GM19099 (cell line): ENCODE data around the gene GAD1.

Experiments used
- POLR2A ChIP-seq: IDR thresholded peaks from 3 replicates; pipeline ENCODE4 v1.6.1; 2011; ENCODE audit warnings: low read depth; ENCODE audit not compliant: insufficient read length; ENCODE audit errors: extremely low read depth

The GAD1 gene

DNA sequence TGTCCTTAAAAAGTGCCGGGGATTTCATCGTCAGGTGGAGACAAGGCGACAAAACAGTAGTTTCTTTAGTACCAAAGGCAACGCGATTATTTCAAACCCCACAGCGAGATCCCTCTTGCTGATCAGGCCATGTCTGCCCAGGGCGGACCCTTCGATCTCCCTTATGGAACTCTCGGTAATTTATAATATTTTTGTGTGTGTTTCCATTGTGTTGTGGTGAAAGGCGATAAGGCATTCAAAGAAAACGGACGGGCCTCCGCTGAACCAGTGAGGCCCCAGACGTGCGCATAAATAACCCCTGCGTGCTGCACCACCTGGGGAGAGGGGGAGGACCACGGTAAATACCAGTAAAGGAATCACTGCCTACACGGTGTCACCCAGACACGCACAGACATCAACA lies 1.4 kb upstream of the GAD1 start:
- TF ChIP-seq POLR2A: no peak

DNA sequence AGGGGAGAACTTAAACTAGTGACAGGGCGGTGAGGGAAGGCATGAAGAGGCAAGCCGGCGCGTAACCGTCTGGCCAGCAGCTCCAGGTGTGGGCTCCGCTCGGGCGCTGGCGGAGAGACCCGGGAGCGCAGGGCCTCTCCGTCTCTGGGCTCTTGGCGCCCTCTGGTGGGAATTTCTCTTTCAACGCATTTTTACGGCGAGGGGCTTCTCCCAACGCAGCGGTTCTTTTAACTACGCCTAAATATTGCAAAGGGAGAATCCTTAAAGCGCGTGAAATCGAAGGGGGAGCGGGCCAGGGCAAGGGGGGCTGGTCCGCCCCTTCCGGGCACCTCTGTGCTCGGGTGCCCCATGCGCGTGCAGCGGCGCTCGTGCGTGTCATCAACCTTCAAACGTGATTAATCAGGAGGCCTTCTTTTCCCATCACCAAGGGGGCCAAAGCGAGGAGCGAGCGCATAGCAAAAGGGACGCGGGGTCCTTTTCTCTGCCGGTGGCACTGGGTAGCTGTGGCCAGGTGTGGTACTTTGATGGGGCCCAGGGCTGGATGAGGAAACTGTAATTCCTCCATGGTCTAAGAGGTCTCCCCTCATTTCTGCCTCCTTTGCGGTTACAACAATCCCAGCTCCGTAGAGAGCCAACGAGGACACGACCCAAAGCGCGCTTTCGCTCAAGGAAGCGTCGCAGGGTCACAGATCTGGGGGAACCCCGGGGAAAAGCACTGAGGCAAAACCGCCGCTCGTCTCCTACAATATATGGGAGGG lies 762 bp upstream of the GAD1 start:
- TF ChIP-seq POLR2A: no peak

DNA sequence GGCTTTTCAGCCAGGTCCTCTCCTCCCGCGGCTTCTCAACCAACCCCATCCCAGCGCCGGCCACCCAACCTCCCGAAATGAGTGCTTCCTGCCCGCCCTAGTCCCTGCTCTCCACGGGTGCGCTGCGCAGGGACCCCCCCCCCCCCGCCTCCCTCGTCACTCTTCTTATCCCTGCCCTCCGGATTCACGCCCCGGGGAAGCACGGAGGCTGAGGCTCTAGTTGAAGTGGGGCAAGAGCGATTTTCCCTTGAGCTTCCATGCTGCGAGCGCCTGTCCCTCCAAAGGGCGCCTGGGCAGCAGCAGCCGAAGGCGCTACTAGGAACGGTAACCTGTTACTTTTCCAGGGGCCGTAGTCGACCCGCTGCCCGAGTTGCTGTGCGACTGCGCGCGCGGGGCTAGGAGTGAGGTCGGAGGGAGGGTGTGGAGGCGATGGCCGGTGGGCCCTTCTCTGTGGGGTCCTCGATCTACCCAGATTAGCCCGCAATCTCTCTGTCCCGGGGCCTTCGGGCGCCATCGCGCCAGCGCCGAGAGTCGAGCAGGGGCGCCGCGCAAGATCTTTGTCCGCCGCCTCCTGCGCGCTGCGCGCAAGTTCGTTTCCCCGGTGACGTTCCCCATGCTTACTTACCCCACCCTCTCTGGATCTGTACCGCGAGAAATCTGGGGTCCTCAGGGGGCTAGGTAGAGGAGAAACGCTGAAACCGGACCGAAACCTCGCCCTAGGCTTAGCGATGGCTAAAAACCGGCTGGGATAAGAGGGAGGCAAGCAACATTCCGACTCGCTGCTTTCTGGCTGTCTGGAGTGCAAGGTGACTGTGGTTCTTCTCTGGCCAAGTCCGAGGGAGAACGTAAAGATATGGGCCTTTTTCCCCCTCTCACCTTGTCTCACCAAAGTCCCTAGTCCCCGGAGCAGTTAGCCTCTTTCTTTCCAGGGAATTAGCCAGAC lies 677 bp downstream of the GAD1 start:
- no peak for TF ChIP-seq POLR2A

DNA sequence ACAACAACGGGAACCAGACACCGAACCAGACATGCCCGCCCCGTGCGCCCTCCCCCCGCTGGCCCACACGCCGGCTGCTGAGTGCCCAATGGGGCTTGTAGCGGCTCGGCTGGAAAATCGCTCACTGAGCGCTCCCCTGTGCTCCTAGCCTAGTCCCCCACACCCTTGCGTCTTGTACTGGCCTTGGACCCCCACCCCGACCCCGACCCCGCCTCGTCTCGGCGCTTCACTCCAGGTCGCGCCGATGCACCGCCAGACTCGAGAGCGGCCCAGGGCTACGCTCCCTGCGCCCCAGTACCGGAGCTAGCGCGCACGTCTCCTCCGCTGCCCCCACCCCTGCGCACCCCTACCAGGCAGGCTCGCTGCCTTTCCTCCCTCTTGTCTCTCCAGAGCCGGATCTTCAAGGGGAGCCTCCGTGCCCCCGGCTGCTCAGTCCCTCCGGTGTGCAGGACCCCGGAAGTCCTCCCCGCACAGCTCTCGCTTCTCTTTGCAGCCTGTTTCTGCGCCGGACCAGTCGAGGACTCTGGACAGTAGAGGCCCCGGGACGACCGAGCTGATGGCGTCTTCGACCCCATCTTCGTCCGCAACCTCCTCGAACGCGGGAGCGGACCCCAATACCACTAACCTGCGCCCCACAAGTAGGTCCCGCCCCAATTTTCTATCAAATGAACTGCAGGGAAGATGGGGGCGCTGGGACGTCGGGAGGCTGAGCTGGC lies 1.5 kb downstream of the GAD1 start:
- no peak for TF ChIP-seq POLR2A

DNA sequence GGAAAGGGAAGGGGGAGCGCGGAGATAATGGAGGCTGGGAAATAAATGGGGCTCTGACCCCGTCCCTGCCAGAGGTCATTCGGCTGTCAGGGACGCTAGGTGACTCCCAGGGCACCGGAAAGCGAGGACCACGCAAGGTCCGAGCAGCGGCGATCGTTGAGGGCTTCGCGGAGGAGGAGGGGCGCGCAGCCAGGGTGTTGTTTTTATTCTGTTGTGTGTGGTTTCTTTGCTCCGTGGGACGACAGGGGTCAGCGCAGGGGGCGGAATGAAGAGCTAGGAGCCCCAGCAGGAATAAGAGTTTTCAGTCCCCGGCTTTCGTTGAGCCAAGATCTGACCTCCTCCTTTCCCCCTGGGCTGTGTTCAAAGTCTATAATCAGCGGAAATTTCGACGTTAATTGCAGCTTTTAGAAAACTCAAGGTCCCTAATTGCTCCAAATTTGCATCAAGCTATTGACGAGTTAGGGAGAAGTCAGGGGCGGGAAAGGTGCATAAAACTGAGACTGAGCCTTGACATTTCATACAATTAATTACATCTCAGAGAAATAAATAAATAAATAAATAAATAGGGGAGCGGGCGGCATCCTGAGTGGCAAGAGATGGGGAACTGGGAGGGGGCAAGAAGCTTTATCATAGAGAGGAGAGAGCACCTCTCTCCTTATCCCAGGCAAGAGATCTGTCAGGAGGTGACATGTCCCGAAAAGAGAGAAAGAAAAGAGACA lies 2.2 kb downstream of the GAD1 start:
- no peak for TF ChIP-seq POLR2A

DNA sequence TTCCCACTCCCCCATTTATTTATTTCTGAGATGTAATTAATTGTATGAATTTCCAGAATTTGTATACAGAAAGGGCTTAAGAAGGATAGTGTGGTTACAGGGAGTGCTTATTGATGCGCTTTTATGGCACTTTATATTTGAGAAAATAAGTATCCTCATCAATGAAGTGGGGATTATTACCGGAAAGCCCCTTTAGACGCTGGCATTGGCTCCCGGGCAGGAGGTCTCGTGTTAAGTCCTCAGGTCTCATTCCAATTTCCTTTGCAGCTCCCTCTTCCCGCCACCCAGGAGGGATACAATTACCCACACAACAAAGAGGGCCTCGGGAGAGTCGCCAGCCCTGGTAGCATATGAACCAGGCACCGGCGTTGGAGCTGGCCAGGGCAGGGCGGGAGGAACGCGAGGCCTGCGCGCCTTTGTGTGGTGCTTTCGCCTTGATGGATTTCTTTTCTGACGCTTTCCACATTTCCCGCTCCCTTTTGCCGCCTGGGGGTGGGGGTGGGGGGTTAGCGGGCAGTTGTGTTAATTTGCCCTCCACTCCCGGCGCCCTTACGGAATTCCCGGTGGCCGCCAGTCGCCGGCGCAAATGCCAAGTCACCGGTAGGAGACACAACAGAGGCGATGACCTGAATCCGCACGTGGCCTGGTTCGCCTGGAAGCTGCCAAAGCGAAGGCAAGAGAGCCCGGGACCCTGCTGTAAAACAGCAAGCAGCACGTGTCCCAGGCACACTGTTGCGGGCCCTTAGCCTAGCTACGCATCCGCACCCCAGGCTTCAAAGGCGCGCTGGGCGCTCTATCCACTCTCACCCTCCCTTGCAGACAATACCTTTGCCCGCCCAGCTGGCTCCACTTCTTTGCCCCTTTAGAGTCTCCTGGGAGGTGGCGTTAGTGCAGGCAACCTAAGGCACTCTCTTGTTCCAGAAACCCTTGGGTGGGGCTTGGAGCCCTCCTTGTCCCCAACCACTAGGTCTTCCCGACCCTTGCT lies 3.3 kb downstream of the GAD1 start:
- no peak for TF ChIP-seq POLR2A

DNA sequence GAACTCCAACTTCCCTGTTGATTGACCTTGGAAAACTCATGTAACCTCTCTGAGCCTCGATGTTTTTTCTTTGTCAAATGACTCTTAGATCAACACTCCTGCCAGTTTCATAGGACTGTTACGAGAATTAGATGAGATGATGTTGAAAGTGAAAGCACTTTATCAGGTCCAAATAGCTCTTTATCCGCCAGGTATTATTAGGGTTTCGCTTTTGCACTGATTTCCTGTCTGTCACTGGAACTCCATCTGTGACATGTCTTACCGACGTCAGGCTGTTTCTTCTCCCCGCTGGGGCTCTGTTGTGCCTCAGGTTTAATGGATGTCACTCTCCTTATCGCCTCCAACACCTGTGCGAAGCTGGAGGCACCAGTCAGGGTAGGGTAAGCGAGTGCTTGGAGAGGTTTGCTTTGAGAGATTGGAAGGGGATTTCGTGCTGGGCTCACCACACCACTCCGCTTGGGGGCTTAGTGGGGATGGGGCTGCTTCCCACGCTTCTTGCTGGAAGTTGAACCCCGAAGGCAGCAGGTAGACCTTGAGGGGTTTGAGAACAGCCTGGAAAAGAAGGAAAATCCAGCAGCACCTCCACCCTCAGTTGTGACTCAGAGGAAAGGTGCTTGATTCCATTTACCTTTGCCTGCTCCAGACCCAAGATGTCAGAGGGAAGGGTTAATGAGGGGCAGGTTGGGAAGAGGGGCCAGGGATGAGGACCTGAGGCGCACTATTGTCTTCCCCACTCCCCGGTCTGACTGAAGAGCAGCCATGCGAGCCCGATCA lies 4.3 kb downstream of the GAD1 start:
- no peak for TF ChIP-seq POLR2A

DNA sequence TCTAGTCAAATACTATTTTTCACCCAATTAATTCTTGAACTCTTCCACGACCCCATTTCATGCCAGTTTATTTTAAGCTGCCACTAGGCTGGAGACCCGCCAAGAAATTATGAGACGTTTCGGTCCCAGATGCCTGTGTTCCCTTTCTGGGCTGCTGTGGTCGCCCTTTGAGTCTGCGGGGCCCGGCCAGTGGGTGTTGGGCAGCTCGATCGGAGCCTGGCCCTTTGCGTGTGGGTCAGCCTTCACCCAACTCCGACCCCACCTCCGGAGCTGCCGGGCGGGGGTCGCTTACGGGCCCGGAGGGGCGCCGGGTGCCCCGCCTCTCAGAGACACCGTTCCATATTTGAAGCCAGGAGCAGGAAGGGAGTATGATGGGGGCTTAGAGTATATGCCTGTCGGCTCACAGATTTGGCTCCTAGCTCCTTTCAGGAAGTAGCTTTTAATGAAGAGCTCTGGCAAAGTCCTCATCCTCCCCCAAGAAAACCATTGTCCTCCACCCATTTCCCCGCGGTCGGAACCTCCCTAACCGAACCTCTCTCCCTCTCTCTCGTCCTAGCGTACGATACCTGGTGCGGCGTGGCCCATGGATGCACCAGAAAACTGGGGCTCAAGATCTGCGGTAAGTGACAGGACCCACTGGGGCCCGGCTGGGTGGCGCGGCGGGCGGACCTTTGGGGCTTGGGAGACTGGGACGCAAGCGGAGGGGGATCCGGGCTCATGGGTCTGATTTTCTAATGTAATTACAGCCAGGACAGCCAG lies 5.0 kb downstream of the GAD1 start:
- no peak for TF ChIP-seq POLR2A

DNA sequence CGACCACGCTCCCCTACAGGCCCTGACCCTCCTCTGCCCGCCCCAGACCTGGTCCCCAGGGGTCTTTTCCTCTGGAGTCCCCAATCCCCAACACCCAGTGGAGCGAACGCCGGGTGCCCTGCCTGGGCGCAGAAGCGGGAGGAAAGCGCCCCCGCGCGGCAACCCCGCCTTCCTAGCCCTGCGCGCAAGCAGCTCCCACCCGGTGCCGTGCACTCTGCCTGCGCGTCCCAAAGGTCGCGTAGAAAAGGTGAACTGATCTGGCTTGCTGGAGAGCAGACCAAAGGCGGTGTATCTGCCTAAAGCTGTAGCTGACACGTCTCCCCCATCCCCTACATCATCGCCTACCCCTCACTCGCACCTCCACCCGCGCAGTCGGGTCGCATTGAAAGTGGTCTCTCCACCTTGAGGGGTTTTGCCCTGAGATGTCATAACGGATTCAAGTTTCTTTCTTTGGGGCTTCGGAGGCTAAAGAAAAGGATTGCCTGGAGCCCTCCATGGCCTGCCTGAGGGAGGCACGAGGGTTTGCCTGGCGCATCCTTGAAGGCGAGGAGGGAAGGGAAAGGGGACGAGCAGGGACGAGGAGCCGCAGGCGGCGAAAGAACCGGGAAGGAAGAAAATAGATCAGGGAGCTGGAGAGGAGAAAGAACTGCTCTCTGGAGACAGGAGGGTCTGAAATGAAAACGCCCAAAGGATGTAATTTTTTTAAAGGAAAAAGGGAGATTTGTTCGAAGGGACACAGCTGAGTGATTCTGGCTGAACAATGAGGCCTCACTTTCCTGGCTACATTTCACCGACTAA lies 5.8 kb downstream of the GAD1 start:
- TF ChIP-seq POLR2A: no peak

DNA sequence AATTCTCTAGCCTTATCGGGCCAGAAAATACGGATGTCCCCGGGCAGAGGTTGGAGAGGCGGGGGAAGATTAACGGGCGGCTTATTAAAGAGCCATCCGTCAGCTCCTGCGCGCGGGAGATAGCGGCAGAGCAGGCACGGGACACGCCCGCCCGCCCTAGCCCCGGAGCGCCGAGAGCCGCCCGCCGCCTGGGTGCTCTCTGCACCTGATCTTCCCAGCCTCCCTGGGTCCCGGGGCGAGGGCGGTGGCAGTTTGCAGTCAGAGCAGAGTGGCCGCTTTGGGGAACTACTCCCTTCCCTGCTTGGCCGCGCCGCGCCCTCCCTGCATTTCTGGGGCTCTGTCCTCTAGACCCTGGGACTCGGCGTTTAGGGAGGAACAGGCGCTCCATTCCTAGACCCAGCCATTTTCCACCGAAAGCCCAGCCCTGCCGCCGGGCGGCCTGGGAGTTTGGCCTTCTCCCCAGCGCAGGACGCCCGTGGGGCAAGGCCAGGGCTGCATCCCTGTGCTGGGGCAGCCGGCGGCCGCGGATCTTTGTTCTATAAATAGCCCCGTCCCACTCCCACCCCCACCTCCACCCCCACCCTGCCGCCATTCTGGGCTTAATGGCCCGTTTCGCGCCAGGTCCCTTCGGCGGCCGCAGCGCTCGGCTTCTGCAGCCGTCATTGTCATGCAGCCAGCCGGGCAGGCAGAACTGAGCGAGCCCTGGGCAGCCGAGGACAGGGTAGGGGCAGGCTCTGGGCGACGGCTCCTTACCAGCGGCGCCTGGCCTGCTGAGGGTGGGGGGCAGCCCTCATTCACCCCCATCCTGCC lies 6.6 kb downstream of the GAD1 start:
- TF ChIP-seq POLR2A: no peak

DNA sequence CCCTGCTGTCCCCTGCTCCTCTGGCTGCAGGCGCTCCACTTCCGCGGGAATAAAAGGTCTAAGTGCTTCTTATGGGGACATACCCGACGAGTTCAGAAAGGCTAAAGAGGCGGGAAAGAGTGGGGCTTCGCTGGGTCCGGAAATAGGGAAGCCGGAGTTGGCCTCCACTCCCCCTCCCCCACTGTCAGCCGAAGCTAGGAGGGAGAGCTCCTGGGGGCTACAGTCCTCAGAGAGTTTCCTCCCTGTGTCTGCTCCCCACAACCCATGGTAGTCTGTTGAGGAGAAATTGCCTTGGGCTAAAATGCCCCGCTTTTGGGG lies 7.2 kb downstream of the GAD1 start:
- TF ChIP-seq POLR2A: no peak

DNA sequence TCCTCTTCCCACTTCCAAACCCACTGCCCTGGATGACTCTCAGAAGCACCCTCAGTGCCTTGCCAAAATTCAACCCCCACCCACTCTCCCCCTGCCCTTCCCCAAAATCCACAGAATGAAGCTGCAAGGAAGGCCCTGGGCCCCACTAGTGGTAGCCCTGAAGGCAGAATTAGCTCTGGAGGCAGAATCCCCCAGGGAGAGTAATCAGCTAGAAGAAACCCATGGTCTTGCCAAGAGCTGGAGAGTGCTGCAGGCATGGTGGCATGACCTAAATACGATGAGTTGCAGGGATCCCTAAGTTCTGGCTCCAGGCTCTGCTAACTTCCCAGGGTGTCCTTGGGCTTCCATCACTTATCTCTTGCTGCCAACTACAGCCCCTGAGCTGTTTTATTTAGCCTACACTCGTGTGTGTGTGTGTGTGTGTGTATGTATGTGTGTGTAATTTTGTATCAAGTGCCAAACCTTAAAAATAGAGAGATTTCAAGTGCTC lies 7.9 kb downstream of the GAD1 start:
- no peak for TF ChIP-seq POLR2A
